Gastrocnemius medialis (tissue), 4 donors: ENCODE measurements around the gene RBPJL. TPM values are rescaled to one million over a fixed set of nuclear protein-coding genes. Genes with fewer than 3 reads are reported as not detected.

Experiments
- ATAC-seq, 2 donors: fragments of 150-250 bp; one replicate each; pipeline ENCODE4 v1.9.1; 2016
- DNase-seq, 2 donors: peaks; one replicate each; pipeline ENCODE4 v3.0.0-alpha.2; 2019
- H3K27ac ChIP-seq, 4 donors: fragments of 200-600 bp; sonication (generic); 1 replicate in 1 of 4; 2 replicates in 3 of 4; pipeline ENCODE4 v1.5.1; 2016 to 2018; ENCODE audit warnings: mild to moderate bottlenecking in 2 of 4, moderate library complexity in 1 of 4
- H3K27me3 ChIP-seq, 3 donors: fragments of 200-600 bp; sonication (generic) in 2 of 3; 1 replicate in 1 of 3; 2 replicates in 2 of 3; pipeline versions ENCODE4 v1.5.1 to v1.6.0; 2016 to 2019; ENCODE audit warnings: mild to moderate bottlenecking in 1 of 3, moderate library complexity in 1 of 3
- H3K36me3 ChIP-seq, 2 donors: fragments of 200-600 bp; sonication (generic) in 1 of 2; one replicate each; pipeline ENCODE4 v1.5.1; 2017 to 2018
- H3K4me1 ChIP-seq, 2 donors: fragments of 200-600 bp; sonication (generic) in 1 of 2; one replicate each; pipeline ENCODE4 v1.5.1; 2016 to 2017; ENCODE audit warnings: mild to moderate bottlenecking in 2 of 2
- H3K4me3 ChIP-seq, 4 donors: fragments of 200-600 bp; sonication (generic) in 3 of 4; 1 replicate in 1 of 4; 2 replicates in 3 of 4; pipeline ENCODE4 v1.5.1; 2016 to 2019; ENCODE audit warnings: mild to moderate bottlenecking in 2 of 4
- H3K9me3 ChIP-seq, 3 donors: fragments of 200-600 bp; sonication (generic) in 2 of 3; 1 replicate in 1 of 3; 2 replicates in 2 of 3; pipeline ENCODE4 v1.5.1; 2016 to 2019
- POLR2A ChIP-seq, 2 donors: fragments of 450-650 bp; IDR thresholded peaks; one replicate each; pipeline ENCODE4 v1.6.1; 2017; ENCODE audit warnings: antibody characterized with exemption in 2 of 2, mild to moderate bottlenecking in 2 of 2, moderate library complexity in 2 of 2
- in situ Hi-C, 4 donors: fragments of 200-750 bp; cut with MboI; loops; one replicate each; pipeline versions ENCODE4 v1.15.0 to v1.8.0; 2017; ENCODE audit warnings: low sequenced_read_pairs in 4 of 4
- intact Hi-C: fragments of 100-400 bp; cut with DNase I; formaldehyde crosslinking; loops from one replicate; pipeline ENCODE4 v1.15.1; 2023; ENCODE audit warnings: low total_unique reads
- total RNA-seq, 4 donors: library from RNA; depleted of rRNA; stranded (reverse); fragments of >200 nt; gene quantifications; one replicate each; pipeline versions ENCODE4 v1.1.0 to v1.2.3, GENCODE V29; 2016
- TF ChIP-seq, protein P1 (sequence below), 5 experiments: fragments of 450-650 bp in 3 of 5; fragments of 200-600 bp in 2 of 5; sonication (generic) in 2 of 5; IDR thresholded peaks in 4 of 5; conservative IDR thresholded peaks in 1 of 5; 1 replicate in 4 of 5; 2 replicates in 1 of 5; pipeline ENCODE4 v1.5.1; 2016 to 2019; ENCODE audit warnings: antibody characterized with exemption in 5 of 5, mild to moderate bottlenecking in 3 of 5, moderate library complexity in 3 of 5

RBPJL gene
- total RNA-seq, 4 donors from 2014 or later, result not detected

DNA sequence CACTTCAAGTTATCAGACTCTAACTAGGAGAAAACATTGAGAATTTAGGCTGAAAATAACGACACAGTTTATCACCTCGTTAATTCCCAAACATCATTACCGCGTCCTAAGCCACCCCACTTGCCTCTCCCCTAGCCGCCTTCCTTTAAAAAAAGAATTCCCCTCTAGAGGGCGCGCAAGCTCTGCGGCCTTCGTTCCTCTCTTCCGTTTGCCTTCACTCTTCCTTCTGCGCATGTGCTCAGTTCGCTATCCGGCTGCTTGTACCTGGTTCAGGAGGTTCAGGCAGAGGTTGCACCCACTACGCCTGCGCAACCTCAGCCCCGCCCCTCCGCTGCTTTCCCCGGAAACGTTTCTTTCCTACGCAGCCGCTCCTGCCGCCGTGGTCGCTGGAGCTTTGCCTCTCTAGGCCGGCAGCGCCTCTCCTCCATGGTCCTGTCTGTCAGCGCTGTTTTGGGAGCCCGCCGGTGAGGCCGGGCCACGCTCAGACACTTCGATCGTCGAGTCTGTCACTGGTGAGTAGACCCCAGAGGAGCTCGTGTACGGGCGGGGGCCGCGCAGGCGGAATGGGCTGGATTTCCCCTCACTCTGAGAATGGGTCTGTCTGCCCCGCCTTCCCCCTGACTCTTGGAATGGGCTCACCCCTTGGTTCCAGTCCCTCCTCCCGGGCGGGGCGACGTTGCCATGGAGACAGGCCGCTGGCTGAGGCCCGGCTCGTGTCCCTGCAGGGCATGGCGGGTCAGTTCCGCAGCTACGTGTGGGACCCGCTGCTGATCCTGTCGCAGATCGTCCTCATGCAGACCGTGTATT is 56.4 kb downstream of the RBPJL start, which contains the start of gene SYS1:
Gene SYS1 (plus strand): TSS at position 353 of the 807 bp plus-strand sequence. CDS start 376 bp downstream, at position 729.
- in situ Hi-C loops (loop anchor here in 1 of 4 donors (5.0 to 25.0 kb wide), 2 partner anchors 74 to 1151 kb away; partner anchors contain the start of gene OSER1), intact Hi-C loops (loop anchor here (1.0 to 5.0 kb wide), 4 partner anchors 40 to 429 kb away; partner anchors contain the start of genes DNTTIP1 and WFDC3)
- Histone ChIP-seq H3K4me1 (peaks cover 26 to 27% of the 10 kb centered on the region in 2 donors), H3K9me3 (no peaks in the 10 kb centered on the region), H3K27me3 (no peaks in the 10 kb centered on the region), H3K27ac (peak within 1 kb of the TSS; percentile 94 to 99 (median 96)), H3K36me3 (peaks cover 0 to 27% of the 10 kb centered on the region in 2 donors), H3K4me3 (peak within 1 kb of the TSS; percentile 66 to 86 (median 75))
- DNase-seq, result peak; percentile 98
- ATAC-seq, result peak; percentile 63 to 76
- TF ChIP-seq POLR2A (IDR thresholded peaks at IDR 0.05), result peak; percentile 90 to 97
- TF ChIP-seq, protein P1, sequence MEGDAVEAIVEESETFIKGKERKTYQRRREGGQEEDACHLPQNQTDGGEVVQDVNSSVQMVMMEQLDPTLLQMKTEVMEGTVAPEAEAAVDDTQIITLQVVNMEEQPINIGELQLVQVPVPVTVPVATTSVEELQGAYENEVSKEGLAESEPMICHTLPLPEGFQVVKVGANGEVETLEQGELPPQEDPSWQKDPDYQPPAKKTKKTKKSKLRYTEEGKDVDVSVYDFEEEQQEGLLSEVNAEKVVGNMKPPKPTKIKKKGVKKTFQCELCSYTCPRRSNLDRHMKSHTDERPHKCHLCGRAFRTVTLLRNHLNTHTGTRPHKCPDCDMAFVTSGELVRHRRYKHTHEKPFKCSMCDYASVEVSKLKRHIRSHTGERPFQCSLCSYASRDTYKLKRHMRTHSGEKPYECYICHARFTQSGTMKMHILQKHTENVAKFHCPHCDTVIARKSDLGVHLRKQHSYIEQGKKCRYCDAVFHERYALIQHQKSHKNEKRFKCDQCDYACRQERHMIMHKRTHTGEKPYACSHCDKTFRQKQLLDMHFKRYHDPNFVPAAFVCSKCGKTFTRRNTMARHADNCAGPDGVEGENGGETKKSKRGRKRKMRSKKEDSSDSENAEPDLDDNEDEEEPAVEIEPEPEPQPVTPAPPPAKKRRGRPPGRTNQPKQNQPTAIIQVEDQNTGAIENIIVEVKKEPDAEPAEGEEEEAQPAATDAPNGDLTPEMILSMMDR (IDR thresholded peaks at IDR 0.05 in 4 of 5, conservative IDR thresholded peaks at IDR 0.05 in 1 of 5), result peak; percentile 89 to 95 (median 95)

DNA sequence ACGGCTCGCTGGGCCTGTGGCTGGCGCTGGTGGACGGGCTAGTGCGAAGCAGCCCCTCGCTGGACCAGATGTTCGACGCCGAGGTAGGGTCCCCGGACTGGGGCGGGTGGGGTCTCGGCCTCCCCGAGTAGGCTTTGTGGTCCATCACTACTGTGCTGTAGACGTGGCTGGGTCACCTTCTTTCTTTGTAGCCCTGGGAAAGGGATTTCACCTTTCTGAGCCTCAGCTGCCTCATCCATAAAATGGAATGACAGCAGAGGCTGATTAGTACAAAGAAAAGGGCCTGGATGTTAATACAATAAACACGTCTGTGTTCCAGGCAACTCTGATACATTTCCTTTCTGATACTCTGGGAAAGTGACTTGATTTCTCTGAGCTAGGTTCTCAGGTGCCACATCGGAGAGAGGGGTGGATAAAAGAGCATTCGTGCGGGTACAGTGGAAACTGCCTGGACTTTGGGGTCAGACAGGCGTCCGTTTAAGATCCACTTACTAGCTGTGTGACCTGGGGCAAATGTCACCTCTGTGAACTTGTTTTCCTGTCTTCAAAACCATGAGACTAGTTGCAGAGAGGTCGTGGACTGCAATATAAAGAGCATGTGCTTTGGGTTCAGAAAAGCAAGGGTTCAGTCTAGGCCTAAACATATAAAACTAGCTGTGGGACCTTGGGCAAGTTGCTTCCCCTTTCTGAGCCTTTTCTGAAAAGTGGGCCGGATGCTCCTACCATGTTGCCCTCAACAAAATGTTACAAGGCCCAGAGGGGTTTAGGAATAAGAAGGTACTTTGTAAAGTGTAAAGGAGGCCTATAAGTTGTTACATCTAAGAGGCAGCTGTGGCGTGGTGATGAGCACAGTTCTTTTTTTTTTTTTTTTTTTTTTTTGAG is 57.2 kb downstream of the RBPJL start:
- in situ Hi-C loops (loop anchor here in 1 of 4 donors (5.0 to 25.0 kb wide), 2 partner anchors 73 to 1152 kb away; partner anchors contain the start of gene OSER1), intact Hi-C loops (loop anchor here (1.0 to 5.0 kb wide), 4 partner anchors 41 to 428 kb away; partner anchors contain the start of genes DNTTIP1 and WFDC3)
- peak overlapping the region; percentile 94 to 99 (median 96) for H3K27ac ChIP-seq

DNA sequence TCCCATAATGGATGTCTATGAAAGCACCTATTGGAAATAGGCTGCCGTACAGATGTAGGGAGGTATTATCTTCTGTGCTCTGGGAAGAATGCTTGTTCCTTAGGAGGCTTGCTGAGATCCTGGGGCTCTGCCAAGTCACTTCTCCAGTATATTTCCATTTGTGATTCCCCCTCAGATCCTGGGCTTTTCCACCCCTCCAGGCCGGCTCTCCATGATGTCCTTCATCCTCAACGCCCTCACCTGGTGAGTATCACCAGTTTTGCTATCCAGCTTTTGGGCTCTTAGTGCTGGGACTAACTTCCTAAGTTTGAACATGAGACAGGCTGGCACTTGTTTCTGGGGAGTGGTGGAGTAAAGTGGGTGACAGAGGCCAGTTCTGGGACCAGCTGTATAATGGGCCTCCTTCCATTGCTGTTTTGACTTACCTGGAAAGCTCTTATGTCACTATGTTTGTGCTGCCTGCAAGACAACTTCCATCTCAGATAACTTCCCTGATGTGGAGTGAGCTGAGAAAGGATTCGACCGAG is 58.9 kb downstream of the RBPJL start:
- Histone ChIP-seq H3K27me3 (no peaks in the 10 kb centered on the region), H3K4me1 (peaks cover 8% of the 10 kb centered on the region in 2 donors), H3K4me3 (no peak overlapping the region), H3K9me3 (no peaks in the 10 kb centered on the region), H3K27ac (peak overlapping the region in 1 of 4 donors; percentile 2), H3K36me3 (peaks cover 0 to 34% of the 10 kb centered on the region in 2 donors)
- in situ Hi-C loops, result loop anchor here in 1 of 4 donors (25.0 kb wide), 1 partner anchor 1153 kb away; the partner anchor contains the start of gene OSER1
- ATAC-seq, result no peak
- no peak for DNase-seq
- intact Hi-C loops, result no loop called here
- TF ChIP-seq, protein P1 (IDR thresholded peaks at IDR 0.05 in 4 of 5, conservative IDR thresholded peaks at IDR 0.05 in 1 of 5), result no peak
- no peak for TF ChIP-seq POLR2A (IDR thresholded peaks at IDR 0.05)

More for the DNA sequence above, 57.2 kb downstream of the RBPJL start:
- Histone ChIP-seq H3K36me3 (peaks cover 0 to 34% of the 10 kb centered on the region in 2 donors), H3K4me1 (peaks cover 22% of the 10 kb centered on the region in 2 donors), H3K9me3 (no peaks in the 10 kb centered on the region), H3K27me3 (no peaks in the 10 kb centered on the region), H3K4me3 (peak overlapping the region; percentile 66 to 86 (median 75))
- no peak for DNase-seq
- no peak for TF ChIP-seq POLR2A (IDR thresholded peaks at IDR 0.05)
- TF ChIP-seq, protein P1 (IDR thresholded peaks at IDR 0.05 in 4 of 5, conservative IDR thresholded peaks at IDR 0.05 in 1 of 5), result no peak
- no peak for ATAC-seq

DNA sequence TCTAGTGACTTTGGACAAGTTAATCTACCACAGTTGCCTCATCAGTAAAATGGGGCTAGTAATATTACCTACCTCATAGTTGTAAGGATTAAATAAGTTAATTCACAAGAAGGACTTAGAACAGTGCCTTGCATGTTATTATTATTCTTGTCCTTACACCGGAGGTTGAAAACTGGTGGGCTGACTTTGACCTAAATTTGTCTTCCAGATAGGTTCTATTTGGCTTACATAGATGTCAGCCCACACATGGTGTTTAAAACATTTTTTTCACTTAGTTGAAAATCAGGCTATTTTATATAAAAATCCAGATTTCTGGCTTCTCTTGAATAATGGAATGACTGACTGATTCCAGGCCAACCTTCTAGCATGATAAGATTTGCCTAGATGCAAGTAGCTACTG is 59.6 kb downstream of the RBPJL start:
- DNase-seq, result no peak
- H3K4me1 ChIP-seq, result peaks cover 8% of the 10 kb centered on the region in 2 donors
- in situ Hi-C loops (loop anchor here in 1 of 4 donors (25.0 kb wide), 1 partner anchor 1154 kb away; the partner anchor contains the start of gene OSER1), intact Hi-C loops (no loop called here)
- no peak overlapping the region for H3K4me3 ChIP-seq
- peaks cover 0 to 34% of the 10 kb centered on the region in 2 donors for H3K36me3 ChIP-seq
- no peak for ATAC-seq
- no peak for TF ChIP-seq POLR2A (IDR thresholded peaks at IDR 0.05)
- TF ChIP-seq, protein P1 (IDR thresholded peaks at IDR 0.05 in 4 of 5, conservative IDR thresholded peaks at IDR 0.05 in 1 of 5), result no peak
- H3K27ac ChIP-seq, result no peak overlapping the region
- H3K9me3 ChIP-seq, result no peaks in the 10 kb centered on the region
- no peaks in the 10 kb centered on the region for H3K27me3 ChIP-seq
